Activated T-helper 1 cell treated with anti-CD3 and anti-CD28 coated beads, Interleukin-2, amount 50 U/mL, for 16 hours (primary cell): ENCODE results near the gene DYNLT4.
"Not testable (repeated sequence)": the region's sequence is repeated elsewhere in the genome, so short reads cannot be mapped to it uniquely, and the experiment has no call there.

ENCODE experiments used
- DNase-seq, 2 donors: peaks; one replicate each; pipeline ENCODE4 v3.0.0-alpha.2; 2020; ENCODE audit warnings: low read depth in 1 of 2, low spot score in 1 of 2

DYNLT4 gene

GRCh38 chr1:44806704-44807363, at the start of gene DYNLT4:
Gene DYNLT4 (minus strand): TSS chr1:44807351. CDS start chr1:44806668, 683 bp downstream.
- DNase-seq, result no peak

GRCh38 chr1:44855742-44856141, 48.6 kb upstream of the DYNLT4 start:
- DNase-seq, result no peak

GRCh38 chr1:44854970-44855369, 47.8 kb upstream of the DYNLT4 start:
- DNase-seq, result no peak

GRCh38 chr1:44853201-44853600, 46.0 kb upstream of the DYNLT4 start:
- no peak for DNase-seq

- DNase-seq, result no peak
Observed at GRCh38 chr1:44851308-44851707, 44.2 kb upstream of the DYNLT4 start.

- DNase-seq, result no peak
Observed at GRCh38 chr1:44849575-44850132, 42.5 kb upstream of the DYNLT4 start.

GRCh38 chr1:44848456-44849181, 41.5 kb upstream of the DYNLT4 start:
- DNase-seq, result no peak

GRCh38 chr1:44847845-44848244, 40.7 kb upstream of the DYNLT4 start:
- no peak for DNase-seq

GRCh38 chr1:44846985-44847384, 39.8 kb upstream of the DYNLT4 start:
- DNase-seq, result no peak

- DNase-seq, result no peak
Observed at GRCh38 chr1:44842862-44843655, 35.9 kb upstream of the DYNLT4 start, which contains the start of gene PTCH2. Gene PTCH2 (minus strand): TSS chr1:44843253. CDS start chr1:44842932, 321 bp downstream.

GRCh38 chr1:44842486-44842861, 35.3 kb upstream of the DYNLT4 start:
- no peak for DNase-seq

GRCh38 chr1:44839576-44839975, 32.4 kb upstream of the DYNLT4 start:
- no peak for DNase-seq

- DNase-seq, result not testable (repeated sequence)
Observed at GRCh38 chr1:44838294-44838693, 31.1 kb upstream of the DYNLT4 start.

- peak; percentile 64 to 80 for DNase-seq
Observed at GRCh38 chr1:44835738-44836675, 28.9 kb upstream of the DYNLT4 start.

GRCh38 chr1:44834328-44834727, 27.2 kb upstream of the DYNLT4 start:
- no peak for DNase-seq

GRCh38 chr1:44832056-44832705, 25.0 kb upstream of the DYNLT4 start:
- DNase-seq, result no peak

- DNase-seq, result no peak
Observed at GRCh38 chr1:44831516-44831915, 24.4 kb upstream of the DYNLT4 start.

- DNase-seq, result no peak
Observed at GRCh38 chr1:44830900-44831304, 23.8 kb upstream of the DYNLT4 start.

GRCh38 chr1:44829506-44830384, 22.6 kb upstream of the DYNLT4 start:
- no peak for DNase-seq
